Activated CD4-positive, alpha-beta T cell treated with anti-CD3 and anti-CD28 coated beads, Interleukin-2, Interleukin-4, amounts not matched to agents 100 ng/mL and 50 ng/mL, durations not matched to agents 16 hours and 8 hours (primary cell): ENCODE data around the gene MYO15A.

ENCODE experiments used
- DNase-seq: peaks from one replicate; pipeline ENCODE4 v3.0.0-alpha.2; 2020; ENCODE audit warnings: low spot score

MYO15A gene

GRCh38 chr17:18105595-18105994 lies 3.0 kb upstream of the MYO15A start:
- DNase-seq, result no peak

- DNase-seq, result no peak
Measured at GRCh38 chr17:18106211-18106610, 2.3 kb upstream of the MYO15A start.

GRCh38 chr17:18107061-18107790 lies 1.3 kb upstream of the MYO15A start:
- DNase-seq, result no peak

GRCh38 chr17:18107971-18108370 lies 585 bp upstream of the MYO15A start:
- no peak for DNase-seq

GRCh38 chr17:18109935-18110485 lies 1.5 kb downstream of the MYO15A start:
- no peak for DNase-seq

- no peak for DNase-seq
Measured at GRCh38 chr17:18110636-18111145, 2.1 kb downstream of the MYO15A start.

- no peak for DNase-seq
Measured at GRCh38 chr17:18111330-18111971, 2.9 kb downstream of the MYO15A start.

- DNase-seq, result no peak
Measured at GRCh38 chr17:18115517-18115916, 7.0 kb downstream of the MYO15A start.

GRCh38 chr17:18116078-18116477 lies 7.5 kb downstream of the MYO15A start:
- no peak for DNase-seq

- no peak for DNase-seq
Measured at GRCh38 chr17:18117533-18117932, 9.0 kb downstream of the MYO15A start.

GRCh38 chr17:18117982-18118975 lies 9.7 kb downstream of the MYO15A start:
- DNase-seq, result no peak

- DNase-seq, result no peak
Measured at GRCh38 chr17:18119166-18119745, 10.7 kb downstream of the MYO15A start.

- no peak for DNase-seq
Measured at GRCh38 chr17:18119938-18120337, 11.4 kb downstream of the MYO15A start.

GRCh38 chr17:18120461-18121017 lies 12.0 kb downstream of the MYO15A start:
- no peak for DNase-seq

- DNase-seq, result no peak
Measured at GRCh38 chr17:18121144-18121910, 12.8 kb downstream of the MYO15A start.

- DNase-seq, result no peak
Measured at GRCh38 chr17:18122990-18123753, 14.6 kb downstream of the MYO15A start.

GRCh38 chr17:18124345-18125126 lies 16.0 kb downstream of the MYO15A start:
- no peak for DNase-seq

- no peak for DNase-seq
Measured at GRCh38 chr17:18129041-18129502, 20.5 kb downstream of the MYO15A start.

- DNase-seq, result no peak
Measured at GRCh38 chr17:18132711-18133110, 24.2 kb downstream of the MYO15A start.
